GM23338 (cell line): ENCODE results near the gene CRYBG3. TPM values are rescaled to one million over a fixed set of nuclear protein-coding genes. Genes with fewer than 3 reads are reported as not detected.

ENCODE experiments used
- ATAC-seq: fragments of 200-7000 bp; cut with Tn5 transposase; 3 replicates; pipeline ENCODE4 v1.9.1; 2020
- DNase-seq: peaks from one replicate; pipeline ENCODE4 v3.0.0-alpha.2; 2015; ENCODE audit warnings: low spot score
- H2AFZ ChIP-seq: fragments of 200-600 bp; sonication (generic); 2 replicates; pipeline ENCODE4 v1.8.0; 2016; ENCODE audit warnings: antibody characterized with exemption, mild to moderate bottlenecking, moderate library complexity
- H3F3A ChIP-seq: fragments of 200-600 bp; sonication (generic); replicated peaks from 2 replicates; pipeline ENCODE4 v1.8.0; 2017; ENCODE audit warnings: antibody characterized with exemption, mixed run types, low read depth
- H3K27ac ChIP-seq: fragments of 200-600 bp; sonication (generic); 2 replicates; pipeline ENCODE4 v1.6.1; 2016; ENCODE audit warnings: low read depth
- H3K27me3 ChIP-seq: fragments of 200-600 bp; sonication (generic); 2 replicates; pipeline ENCODE4 v1.8.0; 2016; ENCODE audit warnings: mild to moderate bottlenecking, mixed run types, moderate library complexity; ENCODE audit not compliant: insufficient read depth
- H3K36me3 ChIP-seq: fragments of 200-600 bp; sonication (generic); 2 replicates; pipeline ENCODE4 v1.8.0; 2016; ENCODE audit warnings: mild to moderate bottlenecking; ENCODE audit not compliant: insufficient read depth
- H3K4me1 ChIP-seq: fragments of 200-600 bp; sonication (generic); 2 replicates; pipeline ENCODE4 v1.8.0; 2016; ENCODE audit warnings: mild to moderate bottlenecking, moderate library complexity; ENCODE audit not compliant: insufficient read depth
- H3K4me2 ChIP-seq: fragments of 200-600 bp; sonication (generic); 2 replicates; pipeline ENCODE4 v1.7.1; 2017; ENCODE audit warnings: mixed run types
- H3K4me3 ChIP-seq: fragments of 200-600 bp; sonication (generic); 2 replicates; pipeline ENCODE4 v1.6.1; 2016; ENCODE audit warnings: mixed run types
- H3K79me2 ChIP-seq: fragments of 200-600 bp; sonication (generic); replicated peaks from 2 replicates; pipeline ENCODE4 v1.8.0; 2017; ENCODE audit warnings: mild to moderate bottlenecking; ENCODE audit not compliant: insufficient read depth
- H3K9me2 ChIP-seq: fragments of 200-600 bp; sonication (generic); 2 replicates; pipeline ENCODE4 v1.8.0; 2017; ENCODE audit not compliant: insufficient read depth
- H4K20me1 ChIP-seq: fragments of 200-600 bp; sonication (generic); replicated peaks from 2 replicates; pipeline ENCODE4 v1.8.0; 2017; ENCODE audit warnings: mild to moderate bottlenecking; ENCODE audit not compliant: insufficient read depth
- H3K27ac Mint-ChIP-seq: 2 replicates; pipeline ENCODE4 v1.8.0; 2020; ENCODE audit warnings: inconsistent platforms, mild to moderate bottlenecking, moderate library complexity, mixed read lengths
- H3K27me3 Mint-ChIP-seq: 3 replicates; pipeline ENCODE4 v1.8.0; 2022; ENCODE audit warnings: low read depth, mild to moderate bottlenecking, moderate library complexity, mixed read lengths, inconsistent platforms; ENCODE audit not compliant: insufficient read depth, poor library complexity
- H3K36me3 Mint-ChIP-seq: 3 replicates; pipeline ENCODE4 v1.8.0; 2021; ENCODE audit warnings: low read depth, mild to moderate bottlenecking, inconsistent platforms, moderate library complexity, mixed read lengths
- H3K4me1 Mint-ChIP-seq: 3 replicates; pipeline ENCODE4 v1.8.0; 2020; ENCODE audit warnings: mild to moderate bottlenecking, inconsistent platforms, mixed read lengths
- H3K4me3 Mint-ChIP-seq: 3 replicates; pipeline ENCODE4 v1.8.0; 2021; ENCODE audit warnings: moderate library complexity, mild to moderate bottlenecking, inconsistent platforms, mixed read lengths
- H3K9me3 Mint-ChIP-seq: 3 replicates; pipeline ENCODE4 v1.8.0; 2020; ENCODE audit warnings: moderate library complexity, mild to moderate bottlenecking, inconsistent platforms, mixed read lengths
- CREB1 ChIP-seq: fragments of 250-450 bp; sonication (Bioruptor Pico); IDR thresholded peaks from 2 replicates; pipeline ENCODE4 v1.5.0; 2020; ENCODE audit warnings: low read depth, mild to moderate bottlenecking, moderate library complexity
- EZH2 ChIP-seq: fragments of 200-600 bp; sonication (generic); IDR thresholded peaks from one replicate; pipeline ENCODE4 v1.8.0; 2017; ENCODE audit warnings: antibody characterized with exemption, mild to moderate bottlenecking, low read depth; ENCODE audit not compliant: unreplicated experiment
- POLR2AphosphoS5 ChIP-seq: IDR thresholded peaks from 2 replicates; pipeline ENCODE4 v1.6.1; 2016; ENCODE audit warnings: antibody characterized with exemption, low read depth
- STAT1 ChIP-seq: IDR thresholded peaks from one replicate; pipeline ENCODE4 v1.6.1; 2016; ENCODE audit warnings: antibody characterized with exemption; ENCODE audit not compliant: unreplicated experiment
- ZNF331 ChIP-seq: fragments of 250-450 bp; sonication (Bioruptor Pico); IDR thresholded peaks from 2 replicates; pipeline ENCODE4 v1.5.0; 2020; ENCODE audit warnings: low read depth, mild to moderate bottlenecking, moderate library complexity
- ZNF462 ChIP-seq: fragments of 250-450 bp; sonication (Bioruptor Pico); IDR thresholded peaks from 2 replicates; pipeline ENCODE4 v1.5.0; 2020; ENCODE audit warnings: mild to moderate bottlenecking, moderate library complexity
- long read RNA-seq: library from polyadenylated mRNA; unstranded; transcript quantifications from one replicate; pipeline ENCODE4 v2.0.0, GENCODE V29; 2020; ENCODE audit not compliant: unreplicated experiment
- polyA plus RNA-seq: library from polyadenylated mRNA; unstranded; fragments of >200 nt; fragmentation: Nextera tagmentation; extraction: Ambion mirVana; gene quantifications from 2 replicates; pipeline ENCODE4 v1.2.1, GENCODE V29; 2016
- total RNA-seq: library from RNA; depleted of rRNA; stranded (reverse); fragments of >200 nt; shearing (Covaris generic); gene quantifications from 2 replicates; pipeline ENCODE4 v1.2.3, GENCODE V29; 2014; rRNA removed
- TF ChIP-seq, protein P1 (sequence below), 2 experiments: fragments of 200-600 bp in 1 of 2; sonication (generic) in 1 of 2; conservative IDR thresholded peaks; 2 replicates each; pipeline versions ENCODE4 v1.5.1 to v1.6.1; 2016 to 2017; ENCODE audit warnings: antibody characterized with exemption in 2 of 2, low read depth in 2 of 2, mild to moderate bottlenecking in 2 of 2, moderate library complexity in 1 of 2
- TF ChIP-seq, protein P2 (sequence below): IDR thresholded peaks from one replicate; pipeline ENCODE4 v1.6.1; 2018; ENCODE audit warnings: antibody characterized with exemption; ENCODE audit not compliant: unreplicated experiment

The CRYBG3 gene
- total RNA-seq (6.3 and 8.9 TPM in 2 replicates), polyA plus RNA-seq (1.9 and 2.3 TPM in 2 replicates)
- long read RNA-seq, partial matches to known transcripts = 2 of 3 reads
- long read RNA-seq, other reads (novel, unspliced or antisense) = 1 of 3 reads

DNA sequence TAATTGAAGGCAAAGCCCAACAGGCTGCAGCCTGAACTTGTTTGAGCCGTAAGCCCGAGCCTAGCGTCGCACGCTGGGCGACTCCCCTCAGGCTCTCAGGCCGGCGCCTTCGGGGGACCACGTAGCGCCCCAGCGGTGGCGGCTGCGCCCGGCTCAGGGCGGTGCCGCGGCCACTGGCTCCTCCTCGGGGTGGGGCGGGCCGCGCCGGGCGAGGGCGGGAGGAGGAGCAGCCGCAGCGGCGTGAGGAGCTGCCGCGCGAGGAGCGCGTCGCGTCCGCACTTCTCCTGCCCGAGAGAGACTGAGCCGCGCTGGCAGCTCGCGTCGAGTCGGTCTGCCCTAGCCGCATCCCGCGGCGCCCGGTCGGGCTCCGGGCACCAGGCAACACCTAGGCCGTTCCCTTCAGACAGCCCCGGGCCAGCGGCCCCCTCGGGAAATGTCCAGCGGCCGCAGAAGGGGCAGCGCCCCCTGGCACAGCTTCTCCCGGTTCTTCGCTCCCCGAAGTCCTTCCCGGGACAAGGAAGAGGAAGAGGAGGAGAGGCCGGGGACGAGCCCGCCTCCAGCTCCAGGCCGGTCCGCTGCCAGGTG is at the start of gene CRYBG3:
Gene CRYBG3, plus strand, starts transcription at position 238 of the 585 bp plus-strand sequence. Its CDS starts 196 bp downstream, at position 434.
- H2AFZ ChIP-seq = peak within 1 kb of the TSS; percentile 99
- H3K79me2 ChIP-seq = peaks cover 28% of the 10 kb centered on the region
- no peak within 1 kb of the TSS for H3K27ac ChIP-seq
- peaks cover 31% of the 10 kb centered on the region for H3K27me3 ChIP-seq
- H3K27me3 Mint-ChIP-seq = peaks cover 21% of the 10 kb centered on the region
- peaks cover 18% of the 10 kb centered on the region for H3K4me1 Mint-ChIP-seq
- TF ChIP-seq ZNF331 = no peak
- peak; percentile 75 for TF ChIP-seq POLR2AphosphoS5
- TF ChIP-seq CREB1 (CRISPR knock-in tag) = peak; percentile 12; the same call in 1 of the 2 replicates
- no peak for TF ChIP-seq STAT1
- TF ChIP-seq, protein P1, sequence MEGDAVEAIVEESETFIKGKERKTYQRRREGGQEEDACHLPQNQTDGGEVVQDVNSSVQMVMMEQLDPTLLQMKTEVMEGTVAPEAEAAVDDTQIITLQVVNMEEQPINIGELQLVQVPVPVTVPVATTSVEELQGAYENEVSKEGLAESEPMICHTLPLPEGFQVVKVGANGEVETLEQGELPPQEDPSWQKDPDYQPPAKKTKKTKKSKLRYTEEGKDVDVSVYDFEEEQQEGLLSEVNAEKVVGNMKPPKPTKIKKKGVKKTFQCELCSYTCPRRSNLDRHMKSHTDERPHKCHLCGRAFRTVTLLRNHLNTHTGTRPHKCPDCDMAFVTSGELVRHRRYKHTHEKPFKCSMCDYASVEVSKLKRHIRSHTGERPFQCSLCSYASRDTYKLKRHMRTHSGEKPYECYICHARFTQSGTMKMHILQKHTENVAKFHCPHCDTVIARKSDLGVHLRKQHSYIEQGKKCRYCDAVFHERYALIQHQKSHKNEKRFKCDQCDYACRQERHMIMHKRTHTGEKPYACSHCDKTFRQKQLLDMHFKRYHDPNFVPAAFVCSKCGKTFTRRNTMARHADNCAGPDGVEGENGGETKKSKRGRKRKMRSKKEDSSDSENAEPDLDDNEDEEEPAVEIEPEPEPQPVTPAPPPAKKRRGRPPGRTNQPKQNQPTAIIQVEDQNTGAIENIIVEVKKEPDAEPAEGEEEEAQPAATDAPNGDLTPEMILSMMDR (conservative IDR thresholded peaks at IDR 0.05; ENCODE audit: low read depth in 2 of 2) = peak; percentile 31 to 37; a peak in 3 of 4 replicates
- no peaks in the 10 kb centered on the region; the same call in 2 of the 3 replicates for H3K36me3 Mint-ChIP-seq
- peak within 1 kb of the TSS; percentile 99 for H3K4me2 ChIP-seq
- H3K9me2 ChIP-seq = no peaks in the 10 kb centered on the region
- H3K27ac Mint-ChIP-seq = no peak within 1 kb of the TSS
- 0 out of 2 replicates have a peak, but pooled peaks cover 3% of the 10 kb centered on the region for H3F3A ChIP-seq
- H3K4me1 ChIP-seq = peaks cover 18% of the 10 kb centered on the region; the same call in 1 of the 2 replicates
- peak; percentile 87 for DNase-seq
- H4K20me1 ChIP-seq = no peaks in the 10 kb centered on the region
- no peaks in the 10 kb centered on the region for H3K36me3 ChIP-seq
- peak within 1 kb of the TSS; percentile 99 for H3K4me3 Mint-ChIP-seq
- H3K4me3 ChIP-seq = peak within 1 kb of the TSS; percentile 79
- H3K9me3 Mint-ChIP-seq = no peaks in the 10 kb centered on the region; the same call in 2 of the 3 replicates
- peak; percentile 94 for ATAC-seq

DNA sequence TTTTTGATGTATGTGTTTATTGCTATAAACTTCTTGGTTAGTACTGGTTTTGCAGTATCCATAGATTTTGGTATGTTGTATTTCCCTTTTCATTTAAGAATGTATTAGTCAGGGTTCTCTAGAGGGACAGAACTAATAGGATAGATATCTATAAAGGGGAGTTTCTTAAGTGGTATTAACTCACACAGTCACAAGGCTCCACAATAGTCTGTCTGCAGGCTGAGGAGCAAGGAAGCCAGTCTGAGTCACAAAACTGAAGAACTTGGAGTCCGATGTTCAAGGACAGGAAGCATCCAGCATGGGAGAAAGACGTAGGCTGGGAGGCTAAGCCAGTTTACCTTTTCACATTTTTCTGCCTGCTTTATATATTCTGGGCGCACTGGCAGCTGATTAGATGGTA is 48.9 kb upstream of the CRYBG3 start:
- Histone ChIP-seq H3K27ac (no peak overlapping the region), H3F3A (no peaks in the 10 kb centered on the region), H3K4me2 (no peak overlapping the region), H4K20me1 (no peaks in the 10 kb centered on the region), H3K4me1 (no peaks in the 10 kb centered on the region), H3K79me2 (peaks cover 45% of the 10 kb centered on the region), H3K27me3 (no peaks in the 10 kb centered on the region), H3K4me3 (no peak overlapping the region), H3K36me3 (0 out of 2 replicates have a peak, but pooled peaks cover 7% of the 10 kb centered on the region), H3K9me2 (no peaks in the 10 kb centered on the region), H2AFZ (no peak overlapping the region)
- Mint-ChIP-seq H3K9me3 (no peaks in the 10 kb centered on the region; the same call in 2 of the 3 replicates), H3K27me3 (no peaks in the 10 kb centered on the region), H3K36me3 (peaks cover 50% of the 10 kb centered on the region), H3K4me1 (no peaks in the 10 kb centered on the region), H3K27ac (no peak overlapping the region), H3K4me3 (no peak overlapping the region)
- no peak for DNase-seq
- ATAC-seq = no peak
- TF ChIP-seq, protein P2, sequence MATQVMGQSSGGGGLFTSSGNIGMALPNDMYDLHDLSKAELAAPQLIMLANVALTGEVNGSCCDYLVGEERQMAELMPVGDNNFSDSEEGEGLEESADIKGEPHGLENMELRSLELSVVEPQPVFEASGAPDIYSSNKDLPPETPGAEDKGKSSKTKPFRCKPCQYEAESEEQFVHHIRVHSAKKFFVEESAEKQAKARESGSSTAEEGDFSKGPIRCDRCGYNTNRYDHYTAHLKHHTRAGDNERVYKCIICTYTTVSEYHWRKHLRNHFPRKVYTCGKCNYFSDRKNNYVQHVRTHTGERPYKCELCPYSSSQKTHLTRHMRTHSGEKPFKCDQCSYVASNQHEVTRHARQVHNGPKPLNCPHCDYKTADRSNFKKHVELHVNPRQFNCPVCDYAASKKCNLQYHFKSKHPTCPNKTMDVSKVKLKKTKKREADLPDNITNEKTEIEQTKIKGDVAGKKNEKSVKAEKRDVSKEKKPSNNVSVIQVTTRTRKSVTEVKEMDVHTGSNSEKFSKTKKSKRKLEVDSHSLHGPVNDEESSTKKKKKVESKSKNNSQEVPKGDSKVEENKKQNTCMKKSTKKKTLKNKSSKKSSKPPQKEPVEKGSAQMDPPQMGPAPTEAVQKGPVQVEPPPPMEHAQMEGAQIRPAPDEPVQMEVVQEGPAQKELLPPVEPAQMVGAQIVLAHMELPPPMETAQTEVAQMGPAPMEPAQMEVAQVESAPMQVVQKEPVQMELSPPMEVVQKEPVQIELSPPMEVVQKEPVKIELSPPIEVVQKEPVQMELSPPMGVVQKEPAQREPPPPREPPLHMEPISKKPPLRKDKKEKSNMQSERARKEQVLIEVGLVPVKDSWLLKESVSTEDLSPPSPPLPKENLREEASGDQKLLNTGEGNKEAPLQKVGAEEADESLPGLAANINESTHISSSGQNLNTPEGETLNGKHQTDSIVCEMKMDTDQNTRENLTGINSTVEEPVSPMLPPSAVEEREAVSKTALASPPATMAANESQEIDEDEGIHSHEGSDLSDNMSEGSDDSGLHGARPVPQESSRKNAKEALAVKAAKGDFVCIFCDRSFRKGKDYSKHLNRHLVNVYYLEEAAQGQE = no peak
- no peak for TF ChIP-seq ZNF462
- TF ChIP-seq STAT1 = no peak
- no peak for TF ChIP-seq CREB1 (CRISPR knock-in tag)
- no peak for TF ChIP-seq EZH2
